PC-3 (cell line): ENCODE measurements around the gene ZDBF2. TPM values are rescaled to one million over a fixed set of nuclear protein-coding genes. Genes with fewer than 3 reads are reported as not detected.

Experiments
- ATAC-seq: fragments of 200-7000 bp; cut with Tn5 transposase; 2 replicates; pipeline ENCODE4 v1.9.1; 2020; ENCODE audit warnings: mild to moderate bottlenecking, moderate library complexity
- BruUV-seq: library from RNA; stranded (reverse); fragments of 400-500 nt; replicated peaks from 2 replicates; lab custom pipeline; 2021; lab: Mats Ljungman, UMichigan
- CTCF ChIA-PET: fragments of 300-600 bp; sonication (Branson Sonifier 250); formaldehyde crosslinking; loops from one replicate; lab custom pipeline; 2022; ENCODE audit warnings: antibody characterized with exemption; lab: Charles Lee
- POLR2A ChIA-PET: fragments of 300-600 bp; sonication (Branson Sonifier 250); formaldehyde crosslinking; loops from one replicate; lab custom pipeline; 2022; ENCODE audit warnings: antibody characterized with exemption; ENCODE audit not compliant: unreplicated experiment; lab: Charles Lee
- DNase-seq: peaks from one replicate; pipeline ENCODE4 v3.0.0-alpha.2; 2015
- H2AFZ ChIP-seq: fragments of 300-600 bp; sonication (generic); 2 replicates; pipeline ENCODE4 v1.6.0; 2016; ENCODE audit warnings: antibody characterized with exemption, low read length
- H3F3A ChIP-seq: fragments of 300-600 bp; sonication (generic); one replicate; pipeline ENCODE4 v1.6.0; 2017; ENCODE audit warnings: antibody characterized with exemption, low read length, control low read depth, mild to moderate bottlenecking; ENCODE audit not compliant: unreplicated experiment
- H3K27ac ChIP-seq: fragments of 300-600 bp; sonication (generic); 2 replicates; pipeline ENCODE4 v1.5.1; 2016; ENCODE audit warnings: mild to moderate bottlenecking, low read length
- H3K27me3 ChIP-seq: fragments of 300-600 bp; sonication (generic); 2 replicates; pipeline ENCODE4 v1.6.1; 2016; ENCODE audit warnings: low read length, mixed read lengths
- H3K36me3 ChIP-seq: fragments of 300-600 bp; sonication (generic); 2 replicates; pipeline ENCODE4 v1.6.1; 2016; ENCODE audit warnings: low read depth, mixed run types, low read length, mixed read lengths
- H3K4me1 ChIP-seq: fragments of 300-600 bp; sonication (generic); 2 replicates; pipeline ENCODE4 v1.5.1; 2016; ENCODE audit warnings: low read length; ENCODE audit not compliant: insufficient read depth
- H3K4me2 ChIP-seq: fragments of 300-600 bp; sonication (generic); 2 replicates; pipeline ENCODE4 v1.6.0; 2016; ENCODE audit warnings: low read length
- H3K4me3 ChIP-seq: fragments of 300-600 bp; sonication (generic); 2 replicates; pipeline ENCODE4 v1.5.1; 2016; ENCODE audit warnings: mild to moderate bottlenecking, low read length, mixed read lengths
- H3K79me2 ChIP-seq: fragments of 300-600 bp; sonication (generic); 2 replicates; pipeline ENCODE4 v1.6.1; 2017; ENCODE audit warnings: low read length, mixed read lengths
- H3K9ac ChIP-seq: fragments of 300-600 bp; sonication (generic); 2 replicates; pipeline ENCODE4 v1.6.0; 2016; ENCODE audit warnings: mild to moderate bottlenecking, low read length
- H3K9me2 ChIP-seq: fragments of 300-600 bp; sonication (generic); replicated peaks from 2 replicates; pipeline ENCODE4 v1.6.1; 2016; ENCODE audit warnings: mixed run types, low read length, mixed read lengths
- H3K9me3 ChIP-seq: fragments of 300-600 bp; sonication (generic); 2 replicates; pipeline ENCODE4 v1.6.1; 2016; ENCODE audit warnings: low read length, mixed read lengths
- H4K20me1 ChIP-seq: fragments of 300-600 bp; sonication (generic); 2 replicates; pipeline ENCODE4 v1.6.1; 2016; ENCODE audit warnings: low read length, mixed read lengths
- CTCF ChIP-seq: fragments of 300-600 bp; sonication (generic); conservative IDR thresholded peaks from 2 replicates; pipeline ENCODE4 v1.5.1; 2017; ENCODE audit warnings: antibody characterized with exemption, low read depth, mild to moderate bottlenecking, low read length
- EZH2 ChIP-seq: fragments of 300-600 bp; sonication (generic); IDR thresholded peaks from one replicate; pipeline ENCODE4 v1.6.1; 2017; ENCODE audit warnings: antibody characterized with exemption, mild to moderate bottlenecking, low read length; ENCODE audit not compliant: unreplicated experiment
- EZH2phosphoT487 ChIP-seq: fragments of 300-600 bp; sonication (generic); IDR thresholded peaks from 2 replicates; pipeline ENCODE4 v1.6.1; 2018; ENCODE audit warnings: mild to moderate bottlenecking, antibody characterized with exemption, low read length, borderline replicate concordance
- intact Hi-C: fragments of 100-400 bp; cut with micrococcal nuclease; formaldehyde crosslinking; loops from 2 replicates; pipeline ENCODE4 v1.9.0; 2023
- total RNA-seq: library from RNA; depleted of rRNA; stranded (reverse); fragments of >200 nt; gene quantifications from 2 replicates; pipeline ENCODE4 v1.2.3, GENCODE V29; 2014

The ZDBF2 gene
- total RNA-seq, 1 experiment from 2014 or later: 4.2 TPM

- peak; percentile 22 for DNase-seq
- ATAC-seq: peak; percentile 39
- intact Hi-C loops: loop anchor here (5.0 kb wide), 1 partner anchor 113 kb away; no protein-coding TSS in a partner anchor
- TSS peak; percentile 62 for BruUV-seq
- H3K9me2 ChIP-seq: no peaks in the 10 kb centered on the region
- no peaks in the 10 kb centered on the region for H3F3A ChIP-seq
- H3K27me3 ChIP-seq: peaks cover 55% of the 10 kb centered on the region
- H4K20me1 ChIP-seq: no peaks in the 10 kb centered on the region
- peak overlapping the region; percentile 78 for H3K4me2 ChIP-seq
- H3K9ac ChIP-seq: peak overlapping the region; percentile 67
- H3K4me1 ChIP-seq: no peaks in the 10 kb centered on the region
- no peaks in the 10 kb centered on the region for H3K9me3 ChIP-seq
- ChIA-PET POLR2A (interaction anchor here (0.6 kb wide), 1 partner anchor 417 kb away, joined by 5 read pairs; no protein-coding TSS in a partner anchor), CTCF (interaction anchor here (0.6 kb wide), 1 partner anchor 18 kb away, joined by 8 read pairs; no protein-coding TSS in a partner anchor)
- H3K79me2 ChIP-seq: peaks cover 14% of the 10 kb centered on the region
- peak overlapping the region; percentile 62 for H3K4me3 ChIP-seq
- H2AFZ ChIP-seq: peak overlapping the region; percentile 28; the same call in 1 of the 2 replicates
- H3K27ac ChIP-seq: 0 out of 2 replicates have a peak overlapping the region, but pooled peaks have one; percentile 8
- TF ChIP-seq EZH2phosphoT487: no peak
- TF ChIP-seq CTCF: no peak
- no peak for TF ChIP-seq EZH2
- H3K36me3 ChIP-seq: no peaks in the 10 kb centered on the region
Measured at GRCh38 chr2:206275312-206276055, 1.0 kb downstream of the ZDBF2 start.

DNA sequence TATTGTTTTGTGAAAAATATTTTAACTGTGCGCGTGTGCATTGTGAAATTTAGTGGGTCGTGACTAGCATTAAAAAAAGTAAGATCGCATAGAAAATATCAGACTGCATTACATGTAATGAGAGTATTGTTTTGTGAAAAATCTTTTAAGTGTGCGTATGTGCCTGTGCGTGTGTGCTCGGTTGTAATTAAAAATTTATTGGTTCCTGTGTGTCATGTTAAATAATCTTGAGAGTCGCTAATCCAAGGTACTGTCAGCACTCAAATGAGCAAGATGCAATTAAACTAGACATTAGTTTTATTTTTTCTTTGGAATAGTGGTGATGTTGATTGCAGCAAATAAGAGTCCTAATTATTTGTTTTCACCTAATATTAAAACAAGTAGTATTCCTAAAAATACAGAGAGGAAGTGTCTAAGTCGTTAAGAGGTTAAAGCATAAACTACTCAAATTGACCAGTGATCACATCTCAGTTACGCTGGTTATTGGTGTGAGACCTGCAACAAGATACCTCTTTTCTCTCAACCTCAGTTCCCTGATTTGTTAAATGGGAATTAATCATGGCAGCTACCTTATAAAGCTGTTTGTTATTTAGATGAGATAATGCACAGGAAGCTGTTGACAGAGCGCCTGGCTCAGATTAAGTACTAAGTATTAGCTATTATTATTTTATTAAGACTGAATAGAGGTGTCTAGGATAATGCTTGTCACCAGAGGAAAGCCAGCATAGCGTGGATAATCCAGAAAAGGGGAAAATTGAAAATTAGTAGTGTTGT, 1.9 kb downstream of the ZDBF2 start:
- H3K27ac ChIP-seq: no peak overlapping the region
- ATAC-seq (no peak), DNase-seq (no peak)
- no peaks in the 10 kb centered on the region for H3K4me1 ChIP-seq
- intact Hi-C loops: loop anchor here (5.0 kb wide), 1 partner anchor 114 kb away; no protein-coding TSS in a partner anchor
- H3K9ac ChIP-seq: peak overlapping the region; percentile 67; the same call in 1 of the 2 replicates
- peaks cover 47% of the 10 kb centered on the region for H3K27me3 ChIP-seq
- H3F3A ChIP-seq: no peaks in the 10 kb centered on the region
- POLR2A ChIA-PET: no interaction called here
- no peaks in the 10 kb centered on the region for H3K9me3 ChIP-seq
- no peaks in the 10 kb centered on the region for H3K9me2 ChIP-seq
- H3K79me2 ChIP-seq: peaks cover 14% of the 10 kb centered on the region
- peak overlapping the region; percentile 78 for H3K4me2 ChIP-seq
- peak overlapping the region; percentile 62 for H3K4me3 ChIP-seq
- BruUV-seq: no TSS peak
- no peak overlapping the region for H2AFZ ChIP-seq
- no peaks in the 10 kb centered on the region for H4K20me1 ChIP-seq
- CTCF ChIA-PET: no interaction called here
- TF ChIP-seq CTCF (no peak), EZH2phosphoT487 (no peak), EZH2 (no peak)
- no peaks in the 10 kb centered on the region for H3K36me3 ChIP-seq
